GM19324 (cell line): Measurements from ENCODE around the gene TXNRD2.

Source experiments
- ATAC-seq: cut with Tn5 transposase; IDR thresholded peaks from one replicate; pipeline ENCODE4 v1.9.1; 2021; ENCODE audit warnings: mild to moderate bottlenecking, moderate library complexity; ENCODE audit not compliant: unreplicated experiment, low FRiP score

Gene TXNRD2

GRCh38 chr22:19967850-19968449, 26.3 kb upstream of the TXNRD2 start:
- ATAC-seq, result no peak

GRCh38 chr22:19966908-19967750, 25.5 kb upstream of the TXNRD2 start:
- ATAC-seq, result no peak

- ATAC-seq, result no peak
Observed at GRCh38 chr22:19965771-19966709, 24.4 kb upstream of the TXNRD2 start.

- no peak for ATAC-seq
Observed at GRCh38 chr22:19964701-19965386, 23.2 kb upstream of the TXNRD2 start.

GRCh38 chr22:19963863-19964642, 22.4 kb upstream of the TXNRD2 start:
- no peak for ATAC-seq

GRCh38 chr22:19962909-19963806, 21.5 kb upstream of the TXNRD2 start:
- no peak for ATAC-seq

GRCh38 chr22:19962246-19962908, 20.8 kb upstream of the TXNRD2 start:
- ATAC-seq, result no peak

GRCh38 chr22:19961868-19962245, 20.2 kb upstream of the TXNRD2 start:
- ATAC-seq, result no peak

- ATAC-seq, result no peak
Observed at GRCh38 chr22:19961201-19961580, 19.6 kb upstream of the TXNRD2 start.

- ATAC-seq, result no peak
Observed at GRCh38 chr22:19960491-19961200, 19.0 kb upstream of the TXNRD2 start.

- no peak for ATAC-seq
Observed at GRCh38 chr22:19959587-19960490, 18.2 kb upstream of the TXNRD2 start.

GRCh38 chr22:19959043-19959586, 17.5 kb upstream of the TXNRD2 start:
- ATAC-seq, result no peak

GRCh38 chr22:19958083-19959042, 16.7 kb upstream of the TXNRD2 start:
- ATAC-seq, result no peak

- ATAC-seq, result no peak
Observed at GRCh38 chr22:19957445-19957844, 15.8 kb upstream of the TXNRD2 start.
